Measurements from ENCODE around the gene WDHD1. TPM values are rescaled to one million over a fixed set of nuclear protein-coding genes. Genes with fewer than 3 reads are reported as not detected.
"Not testable (repeated sequence)": the region's sequence is repeated elsewhere in the genome, so short reads cannot be mapped to it uniquely, and the experiment has no call there.

The WDHD1 gene
- total RNA-seq, 6 donors from 2014 or later: 1.0 to 5.0 (median 2.6) TPM

DNA sequence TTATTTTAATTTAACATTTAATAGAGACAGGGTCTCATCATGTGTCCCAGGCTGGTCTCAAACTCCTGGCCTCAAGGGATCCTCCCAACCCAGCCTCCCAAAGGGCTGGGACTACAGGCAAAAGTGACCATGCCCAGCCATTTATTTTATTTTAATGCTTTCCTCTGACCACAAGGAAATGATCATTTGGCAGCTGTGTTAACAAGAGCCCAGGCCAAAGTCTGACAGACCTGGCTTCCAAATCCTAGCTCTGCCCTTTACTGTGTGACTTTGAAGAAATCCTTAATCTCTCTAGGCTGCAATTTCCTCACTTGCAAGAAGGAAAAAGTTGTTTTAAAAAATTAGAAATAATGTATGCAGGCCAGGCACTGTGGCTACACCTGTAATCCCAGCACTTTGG lies 107.6 kb downstream of the WDHD1 start:
- ATAC-seq (ENCODE audit: low FRiP score in 2 of 2): no peak
- H3K27ac ChIP-seq: no peak overlapping the region
- no peak for DNase-seq
- no peak for TF ChIP-seq POLR2AphosphoS5 (IDR thresholded peaks at IDR 0.05)
- TF ChIP-seq EP300 (IDR thresholded peaks at IDR 0.05): no peak
- no peak for TF ChIP-seq POLR2A (IDR thresholded peaks at IDR 0.05)
- TF ChIP-seq, protein P1, sequence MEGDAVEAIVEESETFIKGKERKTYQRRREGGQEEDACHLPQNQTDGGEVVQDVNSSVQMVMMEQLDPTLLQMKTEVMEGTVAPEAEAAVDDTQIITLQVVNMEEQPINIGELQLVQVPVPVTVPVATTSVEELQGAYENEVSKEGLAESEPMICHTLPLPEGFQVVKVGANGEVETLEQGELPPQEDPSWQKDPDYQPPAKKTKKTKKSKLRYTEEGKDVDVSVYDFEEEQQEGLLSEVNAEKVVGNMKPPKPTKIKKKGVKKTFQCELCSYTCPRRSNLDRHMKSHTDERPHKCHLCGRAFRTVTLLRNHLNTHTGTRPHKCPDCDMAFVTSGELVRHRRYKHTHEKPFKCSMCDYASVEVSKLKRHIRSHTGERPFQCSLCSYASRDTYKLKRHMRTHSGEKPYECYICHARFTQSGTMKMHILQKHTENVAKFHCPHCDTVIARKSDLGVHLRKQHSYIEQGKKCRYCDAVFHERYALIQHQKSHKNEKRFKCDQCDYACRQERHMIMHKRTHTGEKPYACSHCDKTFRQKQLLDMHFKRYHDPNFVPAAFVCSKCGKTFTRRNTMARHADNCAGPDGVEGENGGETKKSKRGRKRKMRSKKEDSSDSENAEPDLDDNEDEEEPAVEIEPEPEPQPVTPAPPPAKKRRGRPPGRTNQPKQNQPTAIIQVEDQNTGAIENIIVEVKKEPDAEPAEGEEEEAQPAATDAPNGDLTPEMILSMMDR (IDR thresholded peaks at IDR 0.05): no peak
- no peaks in the 10 kb centered on the region for H3K4me1 ChIP-seq
- no peak overlapping the region for H3K4me3 ChIP-seq
- no peaks in the 10 kb centered on the region for H3K27me3 ChIP-seq
- H3K36me3 ChIP-seq: no peaks in the 10 kb centered on the region
- no peaks in the 10 kb centered on the region for H3K9me3 ChIP-seq

DNA sequence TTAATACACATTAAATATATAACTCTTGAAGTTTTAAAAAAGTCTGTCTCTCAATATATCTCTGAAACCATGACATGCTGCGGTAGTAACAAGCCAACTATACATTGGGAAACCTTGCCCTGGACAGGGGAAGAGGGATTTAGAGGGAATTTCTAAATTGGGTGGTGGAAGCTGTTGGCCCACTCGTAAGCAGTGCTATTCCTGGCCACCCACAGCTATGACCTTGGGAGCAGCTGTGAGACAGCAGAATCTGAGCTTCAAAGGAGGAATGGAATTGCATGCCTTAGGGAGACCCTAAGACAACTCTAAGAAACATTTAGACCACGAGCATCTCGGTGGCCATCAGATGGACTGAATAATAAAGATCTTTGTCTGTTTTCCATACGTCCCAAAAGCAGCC lies 108.5 kb downstream of the WDHD1 start:
- no peaks in the 10 kb centered on the region for H3K4me1 ChIP-seq
- WGBS, 2 donors: 71 to 78% methylated on average over 5 of the region's 5 CpGs
- no peak for TF ChIP-seq POLR2A (IDR thresholded peaks at IDR 0.05)
- no peak for TF ChIP-seq POLR2AphosphoS5 (IDR thresholded peaks at IDR 0.05)
- TF ChIP-seq EP300 (IDR thresholded peaks at IDR 0.05): no peak
- TF ChIP-seq, protein P1 (IDR thresholded peaks at IDR 0.05): no peak
- H3K9me3 ChIP-seq: no peaks in the 10 kb centered on the region
- no peak for DNase-seq
- no peak for ATAC-seq (ENCODE audit: low FRiP score in 2 of 2)
- H3K4me3 ChIP-seq: no peak overlapping the region
- H3K36me3 ChIP-seq: no peaks in the 10 kb centered on the region
- H3K27ac ChIP-seq: no peak overlapping the region
- H3K27me3 ChIP-seq: no peaks in the 10 kb centered on the region

DNA sequence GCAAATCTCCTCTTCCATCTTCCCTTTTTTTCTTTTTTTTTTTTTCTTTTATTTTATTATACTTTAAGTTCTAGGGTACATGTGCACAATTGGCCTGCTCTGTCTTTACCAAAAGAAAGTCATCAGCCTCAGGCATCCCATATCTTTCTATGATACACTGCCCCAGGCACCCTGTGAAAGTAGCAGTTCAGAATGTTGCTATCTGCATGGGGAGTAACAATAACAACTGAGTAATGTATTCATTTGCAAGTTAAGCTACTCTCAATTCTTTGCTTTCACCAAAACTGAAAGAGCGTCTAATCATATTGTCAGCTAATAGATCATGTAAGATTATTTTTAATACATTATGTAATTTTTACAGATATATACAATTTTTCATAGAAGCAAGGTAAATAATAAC lies 110.8 kb downstream of the WDHD1 start:
- WGBS, 2 donors: 97 to 100% methylated on average over 1 of the region's 1 CpG
- DNase-seq (no peak), ATAC-seq (ENCODE audit: low FRiP score in 2 of 2) (no peak)

DNA sequence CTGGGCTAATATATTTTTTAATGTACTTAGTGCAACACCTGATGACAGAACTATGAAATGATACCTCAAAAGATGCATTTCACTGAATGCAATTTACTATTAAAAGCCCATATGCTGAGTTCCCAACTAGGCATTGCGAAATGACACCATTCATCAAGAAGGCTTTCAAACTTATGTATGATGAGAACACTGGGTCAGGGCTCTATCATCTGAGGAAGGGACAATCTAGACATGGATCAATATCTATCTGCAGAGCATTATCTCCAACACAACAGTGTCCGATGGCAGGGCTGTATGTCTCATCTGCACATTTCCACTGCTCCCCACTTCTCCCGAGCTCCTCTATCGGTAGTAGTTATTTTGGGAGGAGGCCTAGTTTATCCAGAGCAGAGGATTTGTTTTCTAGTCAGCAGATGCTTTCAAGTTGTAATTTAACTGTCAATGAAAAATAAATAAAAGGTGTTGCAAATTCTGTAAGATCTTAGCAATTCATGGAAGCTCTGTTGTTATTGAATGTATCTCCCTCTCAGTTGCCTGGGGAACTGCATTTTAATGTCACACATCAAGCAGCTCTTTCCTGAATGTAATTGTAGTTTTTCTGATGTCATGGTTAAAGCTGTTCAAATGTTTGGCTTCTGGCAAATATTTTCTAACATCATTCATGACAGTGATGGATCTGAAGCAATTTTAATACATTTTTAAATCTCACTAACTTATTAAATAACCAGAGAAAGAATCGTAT lies 116.9 kb downstream of the WDHD1 start:
- Histone ChIP-seq H3K27me3 (no peaks in the 10 kb centered on the region), H3K9me3 (no peaks in the 10 kb centered on the region), H3K27ac (no peak overlapping the region), H3K36me3 (no peaks in the 10 kb centered on the region), H3K4me3 (no peak overlapping the region), H3K4me1 (no peaks in the 10 kb centered on the region)
- DNase-seq (no peak), ATAC-seq (ENCODE audit: low FRiP score in 2 of 2) (no peak)
- TF ChIP-seq, protein P1 (IDR thresholded peaks at IDR 0.05): no peak
- TF ChIP-seq POLR2AphosphoS5 (IDR thresholded peaks at IDR 0.05) (no peak), POLR2A (IDR thresholded peaks at IDR 0.05) (no peak), EP300 (IDR thresholded peaks at IDR 0.05) (no peak)
- 95 to 96% methylated on average over 5 of the region's 5 CpGs for WGBS, 2 donors

More for the DNA sequence above, 110.8 kb downstream of the WDHD1 start:
- H3K27ac ChIP-seq: no peak overlapping the region
- no peaks in the 10 kb centered on the region for H3K9me3 ChIP-seq
- H3K36me3 ChIP-seq: no peaks in the 10 kb centered on the region
- TF ChIP-seq EP300 (IDR thresholded peaks at IDR 0.05): no peak
- no peak for TF ChIP-seq POLR2A (IDR thresholded peaks at IDR 0.05)
- TF ChIP-seq, protein P1 (IDR thresholded peaks at IDR 0.05): no peak
- TF ChIP-seq POLR2AphosphoS5 (IDR thresholded peaks at IDR 0.05): no peak
- H3K4me1 ChIP-seq: no peaks in the 10 kb centered on the region
- H3K27me3 ChIP-seq: no peaks in the 10 kb centered on the region
- H3K4me3 ChIP-seq: no peak overlapping the region

DNA sequence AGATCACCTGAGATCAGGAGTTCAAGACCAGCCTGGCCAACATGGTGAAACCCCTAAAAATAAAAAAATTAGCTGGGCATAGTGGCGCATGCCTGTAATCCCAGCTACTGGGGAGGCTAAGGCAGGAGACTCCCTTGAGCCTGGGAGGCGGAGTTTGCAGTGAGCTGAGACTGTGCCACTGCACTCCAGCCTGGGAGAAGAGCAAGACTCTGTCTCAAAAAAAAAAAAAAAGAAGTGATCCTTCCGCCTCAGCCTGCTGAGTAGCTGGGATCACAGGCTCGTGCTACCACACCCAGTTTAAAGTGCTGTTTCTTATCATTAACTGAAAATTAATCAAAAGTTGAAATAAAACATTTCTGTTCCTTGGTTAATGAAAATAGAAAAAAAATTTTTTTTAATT lies 117.9 kb downstream of the WDHD1 start:
- not testable (repeated sequence) for H3K9me3 ChIP-seq, H3K27me3 ChIP-seq, H3K4me3 ChIP-seq, H3K4me1 ChIP-seq, H3K36me3 ChIP-seq, H3K27ac ChIP-seq
- peak in 1 of 2 donors; percentile 32 for ATAC-seq (ENCODE audit: low FRiP score in 2 of 2)
- 81 to 82% methylated on average over 4 of the region's 4 CpGs for WGBS, 2 donors
- DNase-seq: peak in 1 of 2 donors; percentile 20

Measured in upper lobe of left lung (tissue), 6 donors.